Muscle of arm (tissue), 12 donors: ENCODE data around the gene WASF3. TPM values are rescaled to one million over a fixed set of nuclear protein-coding genes. Genes with fewer than 3 reads are reported as not detected.

Experiments
- DNase-seq: peaks from one replicate; pipeline ENCODE4 v3.0.0-alpha.2; 2013
- polyA plus RNA-seq, 12 donors: library from polyadenylated mRNA; unstranded; fragments of 120-200 nt; gene quantifications; one replicate each; pipeline ENCODE4 v1.2.1, GENCODE V29; 2013; ENCODE audit not compliant: insufficient read length in 12 of 12

Gene WASF3
- polyA plus RNA-seq, 12 donors = 7.8 to 17.4 (median 11.7) TPM; not detected in 1

GRCh38 chr13:26587251-26587650 lies 29.8 kb downstream of the WASF3 start:
- no peak for DNase-seq

- no peak for DNase-seq
These were observed 31.7 kb downstream of the WASF3 start for GRCh38 chr13:26589226-26589625.

GRCh38 chr13:26589754-26590153 lies 32.3 kb downstream of the WASF3 start:
- no peak for DNase-seq

GRCh38 chr13:26590379-26590778 lies 32.9 kb downstream of the WASF3 start:
- DNase-seq = no peak

- no peak for DNase-seq
These were observed 33.5 kb downstream of the WASF3 start for GRCh38 chr13:26590951-26591350.

- DNase-seq = no peak
These were observed 34.2 kb downstream of the WASF3 start for GRCh38 chr13:26591672-26592071.

GRCh38 chr13:26593661-26594060 lies 36.2 kb downstream of the WASF3 start:
- DNase-seq = no peak

GRCh38 chr13:26594363-26594762 lies 36.9 kb downstream of the WASF3 start:
- no peak for DNase-seq

- no peak for DNase-seq
These were observed 39.0 kb downstream of the WASF3 start for GRCh38 chr13:26596458-26596857.

- no peak for DNase-seq
These were observed 41.9 kb downstream of the WASF3 start for GRCh38 chr13:26599403-26599802.

- no peak for DNase-seq
These were observed 42.4 kb downstream of the WASF3 start for GRCh38 chr13:26599860-26600259.

- no peak for DNase-seq
These were observed 42.9 kb downstream of the WASF3 start for GRCh38 chr13:26600343-26600742.

GRCh38 chr13:26601669-26602068 lies 44.2 kb downstream of the WASF3 start:
- no peak for DNase-seq

GRCh38 chr13:26602783-26603182 lies 45.3 kb downstream of the WASF3 start:
- no peak for DNase-seq

GRCh38 chr13:26604784-26605545 lies 47.5 kb downstream of the WASF3 start:
- DNase-seq = no peak

GRCh38 chr13:26605845-26606244 lies 48.4 kb downstream of the WASF3 start:
- DNase-seq = no peak

GRCh38 chr13:26606631-26607030 lies 49.1 kb downstream of the WASF3 start:
- DNase-seq = no peak

- DNase-seq = no peak
These were observed 57.2 kb downstream of the WASF3 start for GRCh38 chr13:26614721-26615120.

GRCh38 chr13:26616126-26616525 lies 58.6 kb downstream of the WASF3 start:
- DNase-seq = no peak

- no peak for DNase-seq
These were observed 61.2 kb downstream of the WASF3 start for GRCh38 chr13:26618726-26619125.

GRCh38 chr13:26619358-26619757 lies 61.9 kb downstream of the WASF3 start:
- no peak for DNase-seq

- no peak for DNase-seq
These were observed 64.4 kb downstream of the WASF3 start for GRCh38 chr13:26621731-26622401.

GRCh38 chr13:26623125-26623524 lies 65.6 kb downstream of the WASF3 start:
- no peak for DNase-seq

- no peak for DNase-seq
These were observed 67.1 kb downstream of the WASF3 start for GRCh38 chr13:26624572-26624971.
